Bronchial epithelial cell (primary cell): Measurements from ENCODE around the gene AGPAT3. TPM values are rescaled to one million over a fixed set of nuclear protein-coding genes. Genes with fewer than 3 reads are reported as not detected.
"Not testable (repeated sequence)": the region's sequence is repeated elsewhere in the genome, so short reads cannot be mapped to it uniquely, and the experiment has no call there.

ENCODE experiments used
- DNase-seq: peaks from one replicate; pipeline ENCODE4 v3.0.0-alpha.2; 2010; ENCODE audit warnings: low read depth
- FAIRE-seq: peaks from 2 replicates; lab custom pipeline; 2011; peaks lifted over from hg19 to GRCh38; lab: Jason Lieb, UNC
- H3K27me3 ChIP-seq: 2 replicates; pipeline ENCODE4 v1.5.1; 2011; ENCODE audit warnings: low read length; ENCODE audit not compliant: control insufficient read depth, insufficient read depth
- H3K36me3 ChIP-seq: 2 replicates; pipeline ENCODE4 v1.5.1; 2011; ENCODE audit warnings: low read length; ENCODE audit not compliant: control insufficient read depth, insufficient read depth
- H3K4me3 ChIP-seq: 2 replicates; pipeline ENCODE4 v1.5.1; 2011; ENCODE audit warnings: mild to moderate bottlenecking, low read depth, low read length, control low read depth
- CTCF ChIP-seq: IDR thresholded peaks from 2 replicates; pipeline ENCODE4 v1.5.1; 2011; ENCODE audit warnings: mild to moderate bottlenecking, moderate library complexity, low read length, control low read depth, inconsistent platforms; ENCODE audit not compliant: insufficient read depth, severe bottlenecking
- total RNA-seq: library from RNA; depleted of rRNA; stranded (reverse); fragments of >200 nt; gene quantifications from 2 replicates; pipeline ENCODE4 v1.2.1, GENCODE V29; 2014

Gene AGPAT3
- total RNA-seq, 1 donor from 2014 or later = 40.5 TPM

GRCh38 chr21:43836616-43837015 is 28.4 kb upstream of the AGPAT3 start:
- Histone ChIP-seq H3K36me3 (no peaks in the 10 kb centered on the region), H3K4me3 (no peak overlapping the region), H3K27me3 (no peaks in the 10 kb centered on the region)
- DNase-seq = no peak
- TF ChIP-seq CTCF = no peak
- FAIRE-seq = no peak

GRCh38 chr21:43840259-43840658 is 24.8 kb upstream of the AGPAT3 start:
- no peak for FAIRE-seq
- Histone ChIP-seq H3K4me3 (no peak overlapping the region), H3K27me3 (no peaks in the 10 kb centered on the region), H3K36me3 (no peaks in the 10 kb centered on the region)
- no peak for DNase-seq
- TF ChIP-seq CTCF = no peak

GRCh38 chr21:43842742-43843141 is 22.3 kb upstream of the AGPAT3 start:
- FAIRE-seq = no peak

GRCh38 chr21:43844906-43845305 is 20.1 kb upstream of the AGPAT3 start:
- not testable (repeated sequence) for H3K36me3 ChIP-seq, H3K27me3 ChIP-seq, DNase-seq, H3K4me3 ChIP-seq, FAIRE-seq

More at GRCh38 chr21:43842742-43843141, 22.3 kb upstream of the AGPAT3 start:
- no peak for DNase-seq
- H3K4me3 ChIP-seq = no peak overlapping the region
- no peak for TF ChIP-seq CTCF
- no peaks in the 10 kb centered on the region for H3K27me3 ChIP-seq
- no peaks in the 10 kb centered on the region for H3K36me3 ChIP-seq

- FAIRE-seq = no peak
- DNase-seq = no peak
- no peak overlapping the region for H3K4me3 ChIP-seq
- no peaks in the 10 kb centered on the region for H3K36me3 ChIP-seq
- H3K27me3 ChIP-seq = no peaks in the 10 kb centered on the region
- no peak for TF ChIP-seq CTCF
Measured at GRCh38 chr21:43845386-43845785, 19.6 kb upstream of the AGPAT3 start.

GRCh38 chr21:43846430-43846829 is 18.6 kb upstream of the AGPAT3 start:
- FAIRE-seq (no peak), DNase-seq (no peak)
- Histone ChIP-seq H3K4me3 (no peak overlapping the region), H3K27me3 (no peaks in the 10 kb centered on the region), H3K36me3 (no peaks in the 10 kb centered on the region)
- no peak for TF ChIP-seq CTCF
